ENCODE data around the gene CDK5.

DNA sequence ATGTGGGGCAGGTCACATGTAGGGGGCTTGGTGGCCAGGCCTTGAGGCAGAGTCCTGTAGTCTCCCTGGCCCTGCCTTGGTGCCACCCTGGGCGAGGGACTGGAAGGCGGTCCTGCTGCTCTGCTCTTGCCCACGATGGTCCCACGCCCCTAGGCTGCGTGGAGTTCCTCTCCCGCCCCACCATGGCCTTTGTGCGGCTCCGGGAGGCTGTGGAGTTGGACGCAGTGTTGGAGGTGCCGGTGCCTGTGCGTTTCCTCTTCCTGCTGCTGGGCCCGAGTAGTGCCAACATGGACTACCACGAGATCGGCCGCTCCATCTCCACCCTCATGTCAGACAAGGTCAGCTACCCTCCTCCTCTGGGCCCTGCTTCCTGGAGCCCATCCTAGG, 12.9 kb upstream of the CDK5 start:
- TF ChIP-seq POLR2AphosphoS5 (IDR thresholded peaks at IDR 0.05) (no peak), CTCF (IDR thresholded peaks at IDR 0.05) (no peak), POLR2A (IDR thresholded peaks at IDR 0.05) (no peak)

Data from prostate gland (tissue), 2 donors.